Thymus (tissue), 11 donors: ENCODE data around the gene C19orf85. TPM values are rescaled to one million over a fixed set of nuclear protein-coding genes. Genes with fewer than 3 reads are reported as not detected.
A peak's percentile ranks its signal among the peaks of the same experiment; 100 is the strongest.

Experiments used
- DNase-seq, 9 donors: peaks; one replicate each; pipeline ENCODE4 v3.0.0-alpha.2; 2013; ENCODE audit warnings: low spot score in 9 of 9, low read depth in 6 of 9, missing footprints in 1 of 9
- H3K27ac ChIP-seq, 2 donors: one replicate each; pipeline ENCODE4 v1.5.1; 2013; ENCODE audit warnings: control low read depth in 1 of 2, low read depth in 1 of 2, low read length in 1 of 2, mild to moderate bottlenecking in 1 of 2, moderate library complexity in 1 of 2
- H3K27me3 ChIP-seq, 2 donors: one replicate each; pipeline ENCODE4 v1.5.1; 2013; ENCODE audit warnings: low read length in 1 of 2; ENCODE audit not compliant: control insufficient read depth in 2 of 2, insufficient read depth in 1 of 2
- H3K36me3 ChIP-seq, 2 donors: one replicate each; pipeline ENCODE4 v1.5.1; 2013; ENCODE audit warnings: low read length in 1 of 2, mild to moderate bottlenecking in 1 of 2, moderate library complexity in 1 of 2; ENCODE audit not compliant: control insufficient read depth in 2 of 2, insufficient read depth in 2 of 2
- H3K4me1 ChIP-seq, 2 donors: one replicate each; pipeline ENCODE4 v1.5.1; 2013; ENCODE audit warnings: low read length in 2 of 2; ENCODE audit not compliant: control insufficient read depth in 2 of 2, insufficient read depth in 2 of 2
- H3K4me3 ChIP-seq, 2 donors: one replicate each; pipeline ENCODE4 v1.5.1; 2013; ENCODE audit warnings: low read length in 2 of 2, control low read depth in 1 of 2, mild to moderate bottlenecking in 1 of 2
- H3K9me3 ChIP-seq, 2 donors: one replicate each; pipeline ENCODE4 v1.5.1; 2013; ENCODE audit warnings: low read length in 1 of 2, mild to moderate bottlenecking in 1 of 2; ENCODE audit not compliant: control insufficient read depth in 2 of 2, insufficient read depth in 1 of 2
- WGBS: extraction: QIAGEN DNeasy Blood & Tissue Kit; methylation state at CpG from one replicate; pipeline ENCODE4 v1.1.7; 2013; 5-methylcytosine and 5-hydroxymethylcytosine counted together
- polyA plus RNA-seq: library from polyadenylated mRNA; stranded (reverse); fragments of 200-250 nt; gene quantifications from one replicate; pipeline ENCODE4 v1.2.3, GENCODE V29; 2013
- total RNA-seq: library from RNA; stranded (reverse); fragments of 120-200 nt; gene quantifications from one replicate; pipeline ENCODE4 v1.2.4, GENCODE V29; 2013
- donor health status: healthy.

Gene C19orf85
- total and polyA plus RNA-seq, 2 donors: not detected

DNA sequence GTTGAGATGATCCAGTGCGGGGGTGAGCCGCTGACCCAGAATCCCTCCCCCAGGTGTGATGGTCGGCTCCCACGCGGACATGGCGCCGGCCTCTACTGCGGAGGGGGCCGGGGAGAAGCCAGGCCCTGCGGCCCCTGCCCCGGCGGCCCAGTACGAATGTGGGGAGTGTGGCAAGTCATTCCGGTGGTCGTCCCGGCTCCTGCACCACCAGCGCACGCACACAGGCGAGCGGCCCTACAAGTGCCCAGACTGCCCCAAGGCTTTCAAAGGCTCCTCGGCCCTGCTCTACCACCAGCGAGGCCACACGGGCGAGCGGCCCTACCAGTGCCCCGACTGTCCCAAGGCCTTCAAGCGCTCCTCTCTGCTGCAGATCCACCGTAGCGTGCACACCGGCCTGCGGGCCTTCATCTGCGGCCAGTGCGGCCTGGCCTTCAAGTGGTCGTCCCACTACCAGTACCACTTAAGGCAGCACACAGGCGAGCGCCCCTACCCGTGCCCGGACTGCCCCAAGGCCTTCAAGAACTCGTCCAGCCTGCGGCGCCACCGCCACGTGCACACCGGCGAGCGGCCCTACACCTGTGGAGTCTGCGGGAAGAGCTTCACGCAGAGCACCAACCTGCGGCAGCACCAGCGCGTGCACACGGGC, 16.7 kb upstream of the C19orf85 start:
- WGBS: 98% methylated on average over 52 of the region's 52 CpGs
- Histone ChIP-seq H3K9me3 (no peaks in the 10 kb centered on the region), H3K36me3 (peaks cover 13 to 32% of the 10 kb centered on the region in 2 donors), H3K4me3 (no peak overlapping the region), H3K27ac (peak overlapping the region in 1 of 2 donors; percentile 63), H3K4me1 (peaks cover 42 to 67% of the 10 kb centered on the region in 2 donors), H3K27me3 (no peaks in the 10 kb centered on the region)
- DNase-seq: no peak

DNA sequence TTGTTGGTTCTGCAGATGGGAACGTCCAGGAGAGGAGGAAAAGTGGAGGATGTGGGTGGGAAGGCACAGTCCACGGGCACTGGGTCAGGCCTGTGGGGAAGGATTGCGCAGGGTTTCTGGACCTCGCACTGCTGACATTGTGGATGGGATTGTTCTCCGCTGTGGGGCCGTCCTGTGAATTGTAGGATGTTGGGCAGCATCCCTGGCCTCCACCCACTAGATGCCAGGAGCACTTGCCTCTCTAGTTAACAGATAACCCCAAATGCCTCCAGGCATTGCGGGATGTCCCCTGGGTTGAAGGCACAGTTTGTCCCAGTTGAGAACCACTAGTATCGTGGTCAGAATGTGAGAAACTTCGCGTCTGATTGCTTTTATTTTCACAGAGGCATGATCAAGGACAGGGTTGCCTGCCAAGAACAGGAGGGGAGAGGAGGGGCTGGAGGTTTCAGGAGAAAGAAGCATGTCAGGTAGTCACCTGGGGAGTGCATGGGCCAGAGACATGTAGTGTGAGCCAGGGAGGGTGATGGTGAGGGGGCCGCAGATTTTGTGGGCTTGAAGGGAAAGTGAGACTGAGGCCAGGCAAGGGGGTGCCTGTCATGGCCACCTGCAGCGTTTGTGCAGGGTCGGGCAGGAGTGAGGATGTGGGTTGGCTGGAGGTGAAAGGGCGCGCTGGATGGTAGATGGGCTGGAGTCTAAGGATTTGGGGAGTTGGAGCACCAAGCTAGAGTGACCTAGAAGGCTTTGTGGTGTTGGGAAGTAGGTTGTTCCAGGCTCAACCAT, 15.1 kb upstream of the C19orf85 start:
- DNase-seq: peak in 1 of 9 donors; percentile 50
- peaks cover 13 to 28% of the 10 kb centered on the region in 2 donors for H3K36me3 ChIP-seq
- no peaks in the 10 kb centered on the region for H3K27me3 ChIP-seq
- peaks cover 39 to 70% of the 10 kb centered on the region in 2 donors for H3K4me1 ChIP-seq
- peak overlapping the region; percentile 53 to 87 for H3K27ac ChIP-seq
- H3K4me3 ChIP-seq: no peak overlapping the region
- no peaks in the 10 kb centered on the region for H3K9me3 ChIP-seq
- 86% methylated on average over 15 of the region's 15 CpGs for WGBS

DNA sequence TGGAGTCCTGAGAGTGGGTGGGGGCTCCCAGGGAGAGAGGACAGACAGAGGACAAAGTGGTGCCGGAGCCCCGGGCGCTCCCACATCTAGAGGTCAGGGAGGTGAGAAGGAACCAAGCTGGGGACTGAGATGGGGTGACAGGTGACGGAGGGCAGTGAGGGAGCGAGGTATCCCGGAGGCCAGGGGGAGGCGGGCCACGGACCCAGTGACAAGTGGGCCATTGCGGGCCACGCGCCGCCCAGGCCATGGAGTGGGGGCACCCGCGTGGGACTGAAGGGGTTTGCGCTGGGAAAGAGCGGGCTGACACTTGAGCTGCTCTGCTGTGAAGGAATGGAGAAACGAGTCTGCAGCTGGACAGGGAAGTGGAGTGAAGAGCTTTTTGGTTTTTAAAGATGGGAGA, 14.5 kb upstream of the C19orf85 start:
- H3K36me3 ChIP-seq: peaks cover 13 to 28% of the 10 kb centered on the region in 2 donors
- H3K4me3 ChIP-seq: no peak overlapping the region
- H3K27ac ChIP-seq: peak overlapping the region; percentile 37 to 87
- peaks cover 34 to 70% of the 10 kb centered on the region in 2 donors for H3K4me1 ChIP-seq
- H3K9me3 ChIP-seq: no peaks in the 10 kb centered on the region
- DNase-seq: no peak
- H3K27me3 ChIP-seq: no peaks in the 10 kb centered on the region
- WGBS: 94% methylated on average over 17 of the region's 17 CpGs

DNA sequence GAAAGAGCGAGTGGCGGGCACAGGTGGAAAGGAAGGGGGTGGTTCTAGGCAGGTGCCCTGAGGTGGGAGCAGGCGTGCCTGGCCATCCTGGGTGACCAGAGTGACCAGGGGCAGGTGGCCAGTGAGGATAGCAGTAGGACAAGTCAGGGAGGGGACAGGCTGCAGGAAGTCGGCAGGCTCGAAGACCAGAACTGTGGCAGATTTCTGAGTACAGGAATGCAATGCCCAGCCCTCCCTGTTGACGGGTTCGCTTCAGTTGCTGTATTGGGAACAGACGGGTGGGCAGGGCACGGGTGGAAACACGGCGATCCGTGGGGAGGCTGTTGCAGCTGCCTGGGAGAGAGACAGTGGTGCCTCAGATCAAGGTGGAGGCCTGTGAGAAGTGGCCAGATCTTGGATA, 13.8 kb upstream of the C19orf85 start:
- Histone ChIP-seq H3K36me3 (peaks cover 8 to 24% of the 10 kb centered on the region in 2 donors), H3K9me3 (no peaks in the 10 kb centered on the region), H3K27ac (peak overlapping the region in 1 of 2 donors; percentile 99), H3K4me1 (peaks cover 28 to 68% of the 10 kb centered on the region in 2 donors), H3K27me3 (no peaks in the 10 kb centered on the region), H3K4me3 (no peak overlapping the region)
- no peak for DNase-seq
- 94% methylated on average over 12 of the region's 12 CpGs for WGBS

DNA sequence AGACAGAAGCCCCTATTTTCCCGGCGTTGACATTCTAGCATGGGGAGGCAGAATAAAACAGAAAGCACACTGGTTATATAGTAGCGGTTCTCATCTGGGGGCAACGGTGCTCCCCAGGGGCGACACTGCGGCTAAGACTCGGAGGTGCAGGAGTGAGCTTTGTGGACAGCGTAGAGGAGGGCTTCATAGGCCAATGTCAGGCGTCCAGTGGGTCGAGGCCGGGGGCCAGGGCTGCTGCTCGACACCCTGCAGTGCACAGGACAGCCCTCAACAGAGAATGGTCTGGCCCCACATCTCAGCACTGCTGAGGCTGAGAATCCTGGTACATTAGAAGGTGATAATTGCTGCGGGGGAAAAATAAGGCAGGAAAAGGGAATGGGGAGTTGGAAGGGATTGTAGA, 13.4 kb upstream of the C19orf85 start:
- 98% methylated on average over 13 of the region's 13 CpGs for WGBS
- DNase-seq: no peak
- peak overlapping the region in 1 of 2 donors; percentile 1 for H3K4me3 ChIP-seq

DNA sequence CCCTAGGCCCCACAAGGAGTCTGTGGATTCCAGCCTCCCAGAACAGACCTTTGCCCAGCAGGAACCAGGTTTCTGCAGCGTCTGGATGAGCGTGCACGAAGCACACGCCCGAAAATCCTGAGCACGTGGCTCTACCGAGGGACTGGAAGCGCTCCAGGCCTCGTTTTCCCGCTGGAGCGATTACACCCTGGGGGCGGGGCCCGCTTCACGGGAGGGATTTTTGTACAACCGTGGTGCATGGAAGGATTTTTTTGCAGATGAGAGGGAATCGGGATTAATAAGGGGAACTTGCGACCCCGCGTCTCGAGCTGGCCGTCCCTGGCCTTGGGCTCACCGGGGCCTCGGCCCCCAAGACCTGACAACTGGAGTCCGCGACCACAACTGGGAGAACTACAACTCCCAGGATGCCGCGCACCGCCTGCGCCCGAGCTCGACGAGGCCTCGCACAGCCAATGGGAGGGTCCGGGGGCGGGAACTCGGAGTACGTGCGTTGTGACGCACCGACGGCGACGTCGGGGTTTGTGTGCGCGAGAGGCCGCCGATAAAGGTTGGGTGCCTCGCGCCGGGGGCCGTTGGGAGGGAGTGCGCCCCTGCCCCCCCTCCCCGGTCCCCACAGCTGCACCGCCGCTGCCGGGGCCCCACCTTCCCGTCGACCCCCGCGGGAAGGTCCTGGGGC, 11.7 kb upstream of the C19orf85 start, which contains the start of gene ZNF628:
TSS of gene ZNF628 (plus strand) at position 518 of the 676 bp plus-strand sequence. CDS start 3,294 bp downstream, outside the sequence.
- peaks cover 25 to 68% of the 10 kb centered on the region in 2 donors for H3K4me1 ChIP-seq
- 2% methylated on average over 59 of the region's 61 CpGs for WGBS

More for the DNA sequence above, 13.4 kb upstream of the C19orf85 start:
- Histone ChIP-seq H3K9me3 (no peaks in the 10 kb centered on the region), H3K27me3 (no peaks in the 10 kb centered on the region), H3K4me1 (peaks cover 25 to 68% of the 10 kb centered on the region in 2 donors), H3K36me3 (peaks cover 7 to 20% of the 10 kb centered on the region in 2 donors), H3K27ac (peak overlapping the region in 1 of 2 donors; percentile 99)

DNA sequence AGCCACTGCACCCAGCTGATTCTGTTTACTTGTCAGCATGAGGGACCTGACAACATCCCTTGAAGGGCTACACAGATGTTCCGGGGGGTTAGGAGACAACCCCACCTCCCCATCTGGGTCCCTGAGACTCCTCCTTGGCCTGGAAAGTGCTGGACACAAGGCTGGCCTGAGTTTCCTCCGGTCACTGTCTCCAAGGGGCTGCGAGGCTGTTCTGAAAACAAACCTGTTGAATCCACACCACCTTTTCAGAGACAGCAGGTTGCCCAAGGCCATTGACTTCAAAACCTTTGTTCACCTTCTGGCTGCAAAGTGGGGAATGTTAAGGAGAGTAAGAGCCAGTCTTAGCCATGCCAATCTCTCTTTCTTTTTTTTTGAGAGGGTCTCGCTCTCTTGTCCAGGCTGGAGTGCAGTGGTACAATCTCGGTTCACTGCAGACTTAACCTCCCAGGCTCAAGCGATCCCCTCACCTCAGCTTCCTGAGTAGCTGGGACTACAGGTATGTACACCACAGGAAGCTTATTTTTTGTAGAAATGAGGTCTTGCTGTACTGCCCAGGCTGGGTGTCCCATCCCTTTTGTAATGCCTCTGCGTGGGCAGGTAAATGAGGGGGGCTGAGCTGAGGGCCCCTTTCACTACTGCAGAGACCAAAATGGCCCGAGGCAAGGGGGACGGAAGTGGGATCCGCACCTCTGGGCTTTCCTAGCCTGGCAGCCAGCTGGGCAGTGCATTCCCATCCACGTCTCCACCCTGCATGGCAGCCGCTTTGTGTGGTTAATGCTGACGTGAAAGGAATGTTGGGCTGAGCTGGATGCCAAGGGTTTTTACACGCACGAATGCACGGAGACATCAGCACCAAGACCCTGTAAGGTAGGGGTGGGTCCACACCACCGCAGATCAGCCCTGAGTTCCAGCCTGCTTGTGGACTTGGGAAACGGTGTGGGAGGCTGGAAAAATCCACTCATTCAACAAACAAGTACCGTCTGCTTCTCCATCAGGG, 10.0 kb upstream of the C19orf85 start:
- peaks cover 13 to 52% of the 10 kb centered on the region in 2 donors for H3K4me1 ChIP-seq
- no peaks in the 10 kb centered on the region for H3K36me3 ChIP-seq
- 95% methylated on average over 19 of the region's 19 CpGs for WGBS
- no peak for DNase-seq
- no peaks in the 10 kb centered on the region for H3K9me3 ChIP-seq
- H3K27ac ChIP-seq: peak overlapping the region in 1 of 2 donors; percentile 12
- H3K4me3 ChIP-seq: no peak overlapping the region
- no peaks in the 10 kb centered on the region for H3K27me3 ChIP-seq

More for the DNA sequence above, 11.7 kb upstream of the C19orf85 start, which contains the start of gene ZNF628:
- peak within 1 kb of the TSS; percentile 99 for H3K27ac ChIP-seq
- peak; percentile 95 to 100 (median 98) for DNase-seq
- peak within 1 kb of the TSS; percentile 56 to 75 for H3K4me3 ChIP-seq
- H3K9me3 ChIP-seq: no peaks in the 10 kb centered on the region
- peaks cover 3 to 4% of the 10 kb centered on the region in 2 donors for H3K36me3 ChIP-seq
- H3K27me3 ChIP-seq: no peaks in the 10 kb centered on the region
